HT1080 (cell line): ENCODE measurements around the gene SPTY2D1. TPM values are rescaled to one million over a fixed set of nuclear protein-coding genes. Genes with fewer than 3 reads are reported as not detected.
"Not testable (repeated sequence)": the region's sequence is repeated elsewhere in the genome, so short reads cannot be mapped to it uniquely, and the experiment has no call there.

Experiments used
- DNase-seq: peaks from one replicate; pipeline ENCODE4 v3.0.0-alpha.2; 2015; ENCODE audit warnings: low read depth
- polyA plus RNA-seq, 2 experiments: library from polyadenylated mRNA; depleted of rRNA; stranded (reverse); fragments of >200 nt; gene quantifications; 2 replicates each; pipeline ENCODE4 v1.2.3, GENCODE V29; 2015
- total RNA-seq: library from RNA; depleted of rRNA; stranded (reverse); fragments of >200 nt; shearing (Covaris generic); gene quantifications from 2 replicates; pipeline ENCODE4 v1.2.3, GENCODE V29; 2014; rRNA removed

The SPTY2D1 gene
- total RNA-seq, result 15.5 and 16.7 TPM in 2 replicates
- 11.3 and 13.5 TPM in 2 replicates for polyA plus RNA-seq (2015; cell fraction: cytosol; rRNA removed)
- 19.1 and 21.2 TPM in 2 replicates for polyA plus RNA-seq (2015; cell fraction: nucleus; rRNA removed)

- DNase-seq, result peak; percentile 98
Observed at GRCh38 chr11:18634140-18635032, at the start of gene SPTY2D1. SPTY2D1 (minus strand) TSS chr11:18634342; CDS start chr11:18634257, 85 bp downstream.

- DNase-seq, result no peak
Observed at GRCh38 chr11:18682466-18682865, 48.3 kb upstream of the SPTY2D1 start.

GRCh38 chr11:18681949-18682348 is 47.8 kb upstream of the SPTY2D1 start:
- peak; percentile 65 for DNase-seq

- no peak for DNase-seq
Observed at GRCh38 chr11:18677560-18677959, 43.4 kb upstream of the SPTY2D1 start.

GRCh38 chr11:18676803-18677202 is 42.7 kb upstream of the SPTY2D1 start:
- DNase-seq, result no peak

- peak; percentile 62 for DNase-seq
Observed at GRCh38 chr11:18672209-18672608, 38.1 kb upstream of the SPTY2D1 start.

GRCh38 chr11:18671246-18671645 is 37.1 kb upstream of the SPTY2D1 start:
- DNase-seq, result no peak

GRCh38 chr11:18669711-18670110 is 35.6 kb upstream of the SPTY2D1 start:
- DNase-seq, result no peak

- peak; percentile 56 for DNase-seq
Observed at GRCh38 chr11:18669219-18669596, 35.1 kb upstream of the SPTY2D1 start.

- DNase-seq, result no peak
Observed at GRCh38 chr11:18668131-18668530, 34.0 kb upstream of the SPTY2D1 start.

- DNase-seq, result not testable (repeated sequence)
Observed at GRCh38 chr11:18665353-18665872, 31.3 kb upstream of the SPTY2D1 start.

- DNase-seq, result no peak
Observed at GRCh38 chr11:18657673-18658072, 23.5 kb upstream of the SPTY2D1 start.

- DNase-seq, result peak; percentile 66
Observed at GRCh38 chr11:18650859-18651557, 16.9 kb upstream of the SPTY2D1 start.

GRCh38 chr11:18650353-18650752 is 16.2 kb upstream of the SPTY2D1 start:
- no peak for DNase-seq

GRCh38 chr11:18643034-18643433 is 8.9 kb upstream of the SPTY2D1 start:
- not testable (repeated sequence) for DNase-seq

- no peak for DNase-seq
Observed at GRCh38 chr11:18641677-18642076, 7.5 kb upstream of the SPTY2D1 start.

GRCh38 chr11:18633256-18634139 is 644 bp downstream of the SPTY2D1 start:
- DNase-seq, result no peak

GRCh38 chr11:18632841-18633240 is 1.3 kb downstream of the SPTY2D1 start:
- no peak for DNase-seq

- no peak for DNase-seq
Observed at GRCh38 chr11:18624161-18624560, 10.0 kb downstream of the SPTY2D1 start.

- no peak for DNase-seq
Observed at GRCh38 chr11:18623707-18624106, 10.4 kb downstream of the SPTY2D1 start.
